Ishikawa (cell line): ENCODE results near the gene RALGAPA2.

Source experiments
- CEBPB ChIP-seq: IDR thresholded peaks from 2 replicates; pipeline ENCODE4 v1.6.1; 2012
- CREB1 ChIP-seq: IDR thresholded peaks from 2 replicates; pipeline ENCODE4 v1.6.1; 2012; ENCODE audit warnings: low read depth
- EGR1 ChIP-seq: IDR thresholded peaks from 2 replicates; pipeline ENCODE4 v1.6.1; 2012
- EP300 ChIP-seq: IDR thresholded peaks from 2 replicates; pipeline ENCODE4 v1.6.1; 2012; ENCODE audit warnings: borderline replicate concordance
- FOXM1 ChIP-seq: IDR thresholded peaks from 2 replicates; pipeline ENCODE4 v1.6.1; 2012; ENCODE audit warnings: low read depth, borderline replicate concordance
- NFIC ChIP-seq: IDR thresholded peaks from 2 replicates; pipeline ENCODE4 v1.6.1; 2012
- RAD21 ChIP-seq: IDR thresholded peaks from 2 replicates; pipeline ENCODE4 v1.6.1; 2012; ENCODE audit warnings: low read depth
- TAF1 ChIP-seq: IDR thresholded peaks from 2 replicates; pipeline ENCODE4 v1.6.1; 2012; ENCODE audit warnings: low read depth, mild to moderate bottlenecking
- TCF12 ChIP-seq: IDR thresholded peaks from 2 replicates; pipeline ENCODE4 v1.6.1; 2012; ENCODE audit warnings: low read depth
- TEAD4 ChIP-seq: IDR thresholded peaks from 2 replicates; pipeline ENCODE4 v1.6.1; 2012
- YY1 ChIP-seq: IDR thresholded peaks from 2 replicates; pipeline ENCODE4 v1.6.1; 2012; ENCODE audit warnings: low read depth
- TF ChIP-seq, protein P1 (sequence below): IDR thresholded peaks from 2 replicates; pipeline ENCODE4 v1.6.1; 2012
- TF ChIP-seq, protein P2 (sequence below): IDR thresholded peaks from 2 replicates; pipeline ENCODE4 v1.6.1; 2012; ENCODE audit warnings: low read depth, mild to moderate bottlenecking

DNA sequence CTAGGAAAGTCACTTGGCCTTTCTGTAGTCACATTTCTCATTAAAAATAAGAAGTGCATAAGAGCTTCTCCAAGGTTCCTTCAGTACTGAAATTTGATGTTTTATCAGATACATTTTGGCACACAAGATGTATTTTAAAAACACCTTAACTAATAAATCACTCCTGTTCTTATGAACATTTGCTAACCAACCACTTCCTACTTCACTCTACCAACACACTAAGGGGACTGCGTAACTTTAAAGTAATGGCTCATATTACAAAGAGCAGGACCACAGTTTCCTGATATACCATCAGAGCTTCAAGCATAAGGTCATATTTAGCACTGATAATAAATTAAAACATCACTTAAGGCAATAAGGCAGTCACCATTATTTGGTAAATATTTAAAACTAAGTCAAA lies 104.4 kb downstream of the RALGAPA2 start:
- TF ChIP-seq, protein P1, sequence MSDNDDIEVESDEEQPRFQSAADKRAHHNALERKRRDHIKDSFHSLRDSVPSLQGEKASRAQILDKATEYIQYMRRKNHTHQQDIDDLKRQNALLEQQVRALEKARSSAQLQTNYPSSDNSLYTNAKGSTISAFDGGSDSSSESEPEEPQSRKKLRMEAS = no peak
- TF ChIP-seq NFIC = no peak
- TF ChIP-seq CREB1 = no peak
- TF ChIP-seq TCF12 = no peak
- TF ChIP-seq EP300 = no peak
- TF ChIP-seq EGR1 = no peak
- TF ChIP-seq TAF1 = no peak
- no peak for TF ChIP-seq RAD21
- no peak for TF ChIP-seq FOXM1
- TF ChIP-seq YY1 = no peak
- TF ChIP-seq, protein P2, sequence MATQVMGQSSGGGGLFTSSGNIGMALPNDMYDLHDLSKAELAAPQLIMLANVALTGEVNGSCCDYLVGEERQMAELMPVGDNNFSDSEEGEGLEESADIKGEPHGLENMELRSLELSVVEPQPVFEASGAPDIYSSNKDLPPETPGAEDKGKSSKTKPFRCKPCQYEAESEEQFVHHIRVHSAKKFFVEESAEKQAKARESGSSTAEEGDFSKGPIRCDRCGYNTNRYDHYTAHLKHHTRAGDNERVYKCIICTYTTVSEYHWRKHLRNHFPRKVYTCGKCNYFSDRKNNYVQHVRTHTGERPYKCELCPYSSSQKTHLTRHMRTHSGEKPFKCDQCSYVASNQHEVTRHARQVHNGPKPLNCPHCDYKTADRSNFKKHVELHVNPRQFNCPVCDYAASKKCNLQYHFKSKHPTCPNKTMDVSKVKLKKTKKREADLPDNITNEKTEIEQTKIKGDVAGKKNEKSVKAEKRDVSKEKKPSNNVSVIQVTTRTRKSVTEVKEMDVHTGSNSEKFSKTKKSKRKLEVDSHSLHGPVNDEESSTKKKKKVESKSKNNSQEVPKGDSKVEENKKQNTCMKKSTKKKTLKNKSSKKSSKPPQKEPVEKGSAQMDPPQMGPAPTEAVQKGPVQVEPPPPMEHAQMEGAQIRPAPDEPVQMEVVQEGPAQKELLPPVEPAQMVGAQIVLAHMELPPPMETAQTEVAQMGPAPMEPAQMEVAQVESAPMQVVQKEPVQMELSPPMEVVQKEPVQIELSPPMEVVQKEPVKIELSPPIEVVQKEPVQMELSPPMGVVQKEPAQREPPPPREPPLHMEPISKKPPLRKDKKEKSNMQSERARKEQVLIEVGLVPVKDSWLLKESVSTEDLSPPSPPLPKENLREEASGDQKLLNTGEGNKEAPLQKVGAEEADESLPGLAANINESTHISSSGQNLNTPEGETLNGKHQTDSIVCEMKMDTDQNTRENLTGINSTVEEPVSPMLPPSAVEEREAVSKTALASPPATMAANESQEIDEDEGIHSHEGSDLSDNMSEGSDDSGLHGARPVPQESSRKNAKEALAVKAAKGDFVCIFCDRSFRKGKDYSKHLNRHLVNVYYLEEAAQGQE = no peak
- TF ChIP-seq TEAD4 = no peak
- TF ChIP-seq CEBPB = no peak
